Astrocyte (in vitro differentiated cells and primary cell): ENCODE data around the gene IFNLR1. TPM values are rescaled to one million over a fixed set of nuclear protein-coding genes. Genes with fewer than 3 reads are reported as not detected.
"Not testable (repeated sequence)": the region's sequence is repeated elsewhere in the genome, so short reads cannot be mapped to it uniquely, and the experiment has no call there.

Experiments used
- DNase-seq: peaks from one replicate; pipeline ENCODE4 v3.0.0-alpha.2; 2010; ENCODE audit warnings: low read depth
- FAIRE-seq: peaks from 2 replicates; lab custom pipeline; 2011; peaks lifted over from hg19 to GRCh38; lab: Jason Lieb, UNC
- H2AFZ ChIP-seq: 2 replicates; pipeline ENCODE4 v1.6.0; 2012; ENCODE audit warnings: low read depth, low read length, inconsistent platforms
- H3K27ac ChIP-seq: 2 replicates; pipeline ENCODE4 v1.5.1; 2011; ENCODE audit warnings: low read depth, low read length, inconsistent platforms
- H3K27me3 ChIP-seq: 2 replicates; pipeline ENCODE4 v1.6.0; 2011; ENCODE audit warnings: low read length, inconsistent platforms; ENCODE audit not compliant: insufficient read depth
- H3K36me3 ChIP-seq: 2 replicates; pipeline ENCODE4 v1.5.1; 2011; ENCODE audit warnings: low read length, inconsistent platforms; ENCODE audit not compliant: insufficient read depth
- H3K4me1 ChIP-seq: 2 replicates; pipeline ENCODE4 v1.5.1; 2011; ENCODE audit warnings: low read length, inconsistent platforms; ENCODE audit not compliant: insufficient read depth
- H3K4me2 ChIP-seq: 2 replicates; pipeline ENCODE4 v1.6.0; 2012; ENCODE audit warnings: low read length, inconsistent platforms
- H3K4me3 ChIP-seq: 2 replicates; pipeline ENCODE4 v1.5.1; 2011; ENCODE audit warnings: low read depth, mild to moderate bottlenecking, low read length, inconsistent platforms; ENCODE audit not compliant: insufficient read depth
- H3K79me2 ChIP-seq: 2 replicates; pipeline ENCODE4 v1.6.0; 2012; ENCODE audit warnings: mild to moderate bottlenecking, low read length, inconsistent platforms; ENCODE audit not compliant: insufficient read depth
- H3K9ac ChIP-seq: 2 replicates; pipeline ENCODE4 v1.6.0; 2012; ENCODE audit warnings: mild to moderate bottlenecking, low read length, inconsistent platforms
- H3K9me3 ChIP-seq: 2 replicates; pipeline ENCODE4 v1.5.1; 2012; ENCODE audit warnings: low read depth, mild to moderate bottlenecking, low read length, inconsistent platforms; ENCODE audit not compliant: insufficient read depth
- H4K20me1 ChIP-seq: 2 replicates; pipeline ENCODE4 v1.6.0; 2012; ENCODE audit warnings: low read length, inconsistent platforms; ENCODE audit not compliant: insufficient read depth
- H3K27ac Mint-ChIP-seq: one replicate; pipeline ENCODE4 v1.8.0; 2021; ENCODE audit warnings: mild to moderate bottlenecking, mixed read lengths; ENCODE audit not compliant: unreplicated experiment
- H3K27me3 Mint-ChIP-seq: one replicate; pipeline ENCODE4 v1.8.0; 2021; ENCODE audit warnings: low read depth, mixed read lengths; ENCODE audit not compliant: unreplicated experiment
- H3K36me3 Mint-ChIP-seq: one replicate; pipeline ENCODE4 v1.8.0; 2021; ENCODE audit warnings: low read depth, mixed read lengths; ENCODE audit not compliant: unreplicated experiment
- H3K4me1 Mint-ChIP-seq: one replicate; pipeline ENCODE4 v1.8.0; 2021; ENCODE audit warnings: low read depth, mixed read lengths; ENCODE audit not compliant: unreplicated experiment
- H3K4me3 Mint-ChIP-seq: one replicate; pipeline ENCODE4 v1.8.0; 2021; ENCODE audit warnings: mild to moderate bottlenecking, moderate library complexity, mixed read lengths; ENCODE audit not compliant: unreplicated experiment
- H3K9me3 Mint-ChIP-seq: one replicate; pipeline ENCODE4 v1.8.0; 2021; ENCODE audit warnings: mild to moderate bottlenecking, mixed read lengths; ENCODE audit not compliant: unreplicated experiment
- CTCF ChIP-seq: IDR thresholded peaks from 2 replicates; pipeline ENCODE4 v1.5.1; 2011; ENCODE audit warnings: low read depth, mild to moderate bottlenecking, inconsistent platforms, low read length, moderate library complexity; ENCODE audit not compliant: insufficient read depth
- EZH2 ChIP-seq: IDR thresholded peaks from 2 replicates; pipeline ENCODE4 v1.6.1; 2012; ENCODE audit warnings: mild to moderate bottlenecking, low read length, inconsistent platforms; ENCODE audit not compliant: insufficient read depth
- total RNA-seq: library from RNA; stranded (reverse); gene quantifications from 2 replicates; pipeline ENCODE4 v1.2.1, GENCODE V29; 2021

IFNLR1 gene
- total RNA-seq, 1 donor from 2014 or later, result 1.5 TPM

GRCh38 chr1:24210195-24210627 is 23.1 kb upstream of the IFNLR1 start:
- H4K20me1 ChIP-seq, result peaks cover 5% of the 10 kb centered on the region
- no peak for DNase-seq
- peaks cover 11% of the 10 kb centered on the region for H3K27me3 ChIP-seq
- H3K27ac ChIP-seq, result no peak overlapping the region
- no peaks in the 10 kb centered on the region for H3K4me1 Mint-ChIP-seq
- no peaks in the 10 kb centered on the region for H3K79me2 ChIP-seq
- no peaks in the 10 kb centered on the region for H3K36me3 ChIP-seq
- H3K9me3 Mint-ChIP-seq, result peaks cover 3% of the 10 kb centered on the region
- no peak for FAIRE-seq
- no peak overlapping the region for H3K27ac Mint-ChIP-seq
- no peak overlapping the region for H3K4me3 Mint-ChIP-seq
- no peak for TF ChIP-seq EZH2
- no peak for TF ChIP-seq CTCF
- no peaks in the 10 kb centered on the region for H3K36me3 Mint-ChIP-seq
- no peak overlapping the region for H3K4me3 ChIP-seq
- peaks cover 8% of the 10 kb centered on the region for H3K9me3 ChIP-seq
- H2AFZ ChIP-seq, result no peak overlapping the region
- no peak overlapping the region for H3K9ac ChIP-seq
- H3K4me1 ChIP-seq, result no peaks in the 10 kb centered on the region
- H3K27me3 Mint-ChIP-seq, result peaks cover 34% of the 10 kb centered on the region
- no peak overlapping the region for H3K4me2 ChIP-seq

GRCh38 chr1:24209097-24209496 is 22.0 kb upstream of the IFNLR1 start:
- Histone ChIP-seq H3K27ac (no peak overlapping the region), H2AFZ (no peak overlapping the region), H3K27me3 (peaks cover 6% of the 10 kb centered on the region), H3K36me3 (no peaks in the 10 kb centered on the region), H4K20me1 (peaks cover 5% of the 10 kb centered on the region), H3K79me2 (no peaks in the 10 kb centered on the region), H3K9me3 (peaks cover 8% of the 10 kb centered on the region), H3K9ac (no peak overlapping the region), H3K4me3 (no peak overlapping the region), H3K4me1 (no peaks in the 10 kb centered on the region), H3K4me2 (no peak overlapping the region)
- TF ChIP-seq CTCF (no peak), EZH2 (no peak)
- no peaks in the 10 kb centered on the region for H3K36me3 Mint-ChIP-seq
- no peaks in the 10 kb centered on the region for H3K9me3 Mint-ChIP-seq
- no peak for DNase-seq
- no peak for FAIRE-seq
- H3K4me3 Mint-ChIP-seq, result no peak overlapping the region
- no peak overlapping the region for H3K27ac Mint-ChIP-seq
- peaks cover 30% of the 10 kb centered on the region for H3K27me3 Mint-ChIP-seq
- H3K4me1 Mint-ChIP-seq, result no peaks in the 10 kb centered on the region

- no peak for FAIRE-seq
- Histone ChIP-seq H3K9ac (no peak overlapping the region), H2AFZ (no peak overlapping the region), H3K36me3 (no peaks in the 10 kb centered on the region), H3K4me2 (no peak overlapping the region), H3K9me3 (peaks cover 8% of the 10 kb centered on the region), H4K20me1 (peaks cover 5% of the 10 kb centered on the region), H3K4me3 (no peak overlapping the region), H3K27me3 (no peaks in the 10 kb centered on the region), H3K27ac (no peak overlapping the region), H3K79me2 (no peaks in the 10 kb centered on the region), H3K4me1 (no peaks in the 10 kb centered on the region)
- Mint-ChIP-seq H3K4me1 (no peaks in the 10 kb centered on the region), H3K27me3 (peaks cover 19% of the 10 kb centered on the region), H3K9me3 (no peaks in the 10 kb centered on the region), H3K27ac (no peak overlapping the region), H3K4me3 (no peak overlapping the region), H3K36me3 (no peaks in the 10 kb centered on the region)
- DNase-seq, result no peak
- TF ChIP-seq CTCF (no peak), EZH2 (no peak)
Observed at GRCh38 chr1:24207709-24208108, 20.6 kb upstream of the IFNLR1 start.

GRCh38 chr1:24207395-24207687 is 20.3 kb upstream of the IFNLR1 start:
- not testable (repeated sequence) for H3K4me3 Mint-ChIP-seq, H3K79me2 ChIP-seq, H3K36me3 Mint-ChIP-seq, H3K9me3 Mint-ChIP-seq, DNase-seq, H3K27ac Mint-ChIP-seq, H3K4me1 Mint-ChIP-seq, H3K4me3 ChIP-seq, H4K20me1 ChIP-seq, H3K27ac ChIP-seq, H3K9me3 ChIP-seq, H3K27me3 ChIP-seq, H3K4me2 ChIP-seq, H3K36me3 ChIP-seq, H2AFZ ChIP-seq, H3K9ac ChIP-seq, FAIRE-seq, H3K4me1 ChIP-seq
- peaks cover 19% of the 10 kb centered on the region for H3K27me3 Mint-ChIP-seq
